GM12872 (cell line): ENCODE results near the gene PDZD4.

Source experiments
- TF ChIP-seq, protein P1 (sequence below): IDR thresholded peaks from 3 replicates; pipeline ENCODE4 v1.5.1; 2011; ENCODE audit warnings: low read depth, mild to moderate bottlenecking, low read length, moderate library complexity; ENCODE audit not compliant: insufficient read depth

Gene PDZD4

DNA sequence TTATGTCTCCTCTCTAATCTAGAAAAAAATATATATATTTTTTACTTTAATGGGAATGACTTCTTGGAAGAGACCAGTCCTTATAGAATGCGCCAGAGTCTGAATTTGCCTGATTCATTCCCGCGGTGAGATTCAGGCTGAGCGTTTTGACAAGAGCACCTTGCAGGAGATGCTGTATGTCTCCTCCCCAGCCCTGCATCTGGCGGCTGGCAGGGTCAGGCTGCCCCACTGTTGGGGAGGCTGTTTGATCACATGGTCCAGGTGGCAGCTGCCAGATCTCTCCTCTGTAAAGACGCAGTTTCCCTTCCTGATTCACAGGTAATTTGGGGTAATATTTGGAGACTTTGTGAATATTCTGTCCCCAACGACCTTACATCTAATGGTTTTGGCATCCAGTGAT, 9.7 kb downstream of the PDZD4 start:
- TF ChIP-seq, protein P1, sequence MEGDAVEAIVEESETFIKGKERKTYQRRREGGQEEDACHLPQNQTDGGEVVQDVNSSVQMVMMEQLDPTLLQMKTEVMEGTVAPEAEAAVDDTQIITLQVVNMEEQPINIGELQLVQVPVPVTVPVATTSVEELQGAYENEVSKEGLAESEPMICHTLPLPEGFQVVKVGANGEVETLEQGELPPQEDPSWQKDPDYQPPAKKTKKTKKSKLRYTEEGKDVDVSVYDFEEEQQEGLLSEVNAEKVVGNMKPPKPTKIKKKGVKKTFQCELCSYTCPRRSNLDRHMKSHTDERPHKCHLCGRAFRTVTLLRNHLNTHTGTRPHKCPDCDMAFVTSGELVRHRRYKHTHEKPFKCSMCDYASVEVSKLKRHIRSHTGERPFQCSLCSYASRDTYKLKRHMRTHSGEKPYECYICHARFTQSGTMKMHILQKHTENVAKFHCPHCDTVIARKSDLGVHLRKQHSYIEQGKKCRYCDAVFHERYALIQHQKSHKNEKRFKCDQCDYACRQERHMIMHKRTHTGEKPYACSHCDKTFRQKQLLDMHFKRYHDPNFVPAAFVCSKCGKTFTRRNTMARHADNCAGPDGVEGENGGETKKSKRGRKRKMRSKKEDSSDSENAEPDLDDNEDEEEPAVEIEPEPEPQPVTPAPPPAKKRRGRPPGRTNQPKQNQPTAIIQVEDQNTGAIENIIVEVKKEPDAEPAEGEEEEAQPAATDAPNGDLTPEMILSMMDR: no peak

GRCh38 chrX:153819384-153820040, 10.8 kb downstream of the PDZD4 start:
- TF ChIP-seq, protein P1: no peak

GRCh38 chrX:153818571-153819383, 11.6 kb downstream of the PDZD4 start:
- TF ChIP-seq, protein P1: no peak

GRCh38 chrX:153816831-153817690, 13.3 kb downstream of the PDZD4 start:
- TF ChIP-seq, protein P1: no peak

GRCh38 chrX:153814591-153815315, 15.6 kb downstream of the PDZD4 start:
- TF ChIP-seq, protein P1: no peak

- TF ChIP-seq, protein P1: no peak
Measured at GRCh38 chrX:153813161-153813560, 17.2 kb downstream of the PDZD4 start.

DNA sequence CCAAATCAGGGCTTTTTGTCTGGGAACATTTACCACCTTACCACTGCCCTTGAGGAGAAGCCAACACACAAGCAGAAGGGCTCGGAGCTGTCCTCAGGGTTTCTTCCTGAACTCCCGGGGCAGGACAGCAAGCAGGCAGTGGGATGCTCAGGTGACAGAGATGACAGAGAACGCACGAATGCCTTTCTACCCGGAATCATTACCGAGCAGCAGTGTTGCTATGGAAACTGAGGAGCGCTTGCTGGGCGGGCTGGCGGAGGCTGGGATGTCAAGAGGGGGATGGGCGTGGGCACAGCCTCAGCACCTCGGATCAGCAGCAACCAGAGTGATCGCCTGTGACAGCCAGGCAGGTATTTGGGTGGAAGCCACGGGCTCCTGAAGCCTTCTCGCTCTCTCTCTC, 18.1 kb downstream of the PDZD4 start:
- TF ChIP-seq, protein P1: no peak
